NCI-H2171 treated with DMSO at 0.1 percent for 48 hours (cell line): ENCODE data around the gene CHST13.
A peak's percentile ranks its signal among the peaks of the same experiment; 100 is the strongest.
"Not testable (repeated sequence)": the region's sequence is repeated elsewhere in the genome, so short reads cannot be mapped to it uniquely, and the experiment has no call there.

Experiments
- DNase-seq: peaks from one replicate; lab custom pipeline; 2025; lab: John Stamatoyannopoulos, UW

Gene CHST13

GRCh38 chr3:126582311-126582710 is 58.4 kb downstream of the CHST13 start:
- DNase-seq: peak; percentile 92

- not testable (repeated sequence) for DNase-seq
Measured at GRCh38 chr3:126591515-126591914, 67.6 kb downstream of the CHST13 start.
